DOHH2 (cell line): ENCODE data around the gene TMEM74B.

Experiments
- EZH2phosphoT487 ChIP-seq: fragments of 200-600 bp; sonication (generic); IDR thresholded peaks from 2 replicates; pipeline ENCODE4 v1.6.1; 2017; ENCODE audit warnings: borderline replicate concordance, mild to moderate bottlenecking, antibody characterized with exemption, low read length, moderate library complexity, mixed read lengths
- TF ChIP-seq, protein P1 (sequence below): fragments of 200-600 bp; sonication (generic); IDR thresholded peaks from one replicate; pipeline ENCODE4 v1.5.1; 2014; ENCODE audit warnings: antibody characterized with exemption, mild to moderate bottlenecking, low read depth, low read length; ENCODE audit not compliant: poor library complexity, severe bottlenecking

DNA sequence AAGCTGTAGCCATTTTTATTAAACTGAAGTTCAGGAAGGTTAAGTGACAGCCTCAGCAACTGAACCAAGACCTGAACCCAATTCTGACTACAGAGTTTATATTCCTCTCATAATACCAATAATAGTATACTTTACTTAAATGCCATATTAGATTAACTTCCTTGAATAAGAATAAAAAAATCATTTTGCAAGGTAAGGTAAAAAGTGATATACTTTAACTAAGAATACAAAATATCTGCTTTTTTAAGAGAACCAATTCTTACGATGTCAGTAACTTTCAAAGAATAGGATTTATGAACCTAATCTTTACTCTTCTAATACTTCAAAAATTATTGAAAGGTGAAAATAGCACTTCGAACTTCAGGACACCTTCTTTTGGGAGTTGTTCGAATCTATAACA lies 44.8 kb upstream of the TMEM74B start:
- TF ChIP-seq, protein P1, sequence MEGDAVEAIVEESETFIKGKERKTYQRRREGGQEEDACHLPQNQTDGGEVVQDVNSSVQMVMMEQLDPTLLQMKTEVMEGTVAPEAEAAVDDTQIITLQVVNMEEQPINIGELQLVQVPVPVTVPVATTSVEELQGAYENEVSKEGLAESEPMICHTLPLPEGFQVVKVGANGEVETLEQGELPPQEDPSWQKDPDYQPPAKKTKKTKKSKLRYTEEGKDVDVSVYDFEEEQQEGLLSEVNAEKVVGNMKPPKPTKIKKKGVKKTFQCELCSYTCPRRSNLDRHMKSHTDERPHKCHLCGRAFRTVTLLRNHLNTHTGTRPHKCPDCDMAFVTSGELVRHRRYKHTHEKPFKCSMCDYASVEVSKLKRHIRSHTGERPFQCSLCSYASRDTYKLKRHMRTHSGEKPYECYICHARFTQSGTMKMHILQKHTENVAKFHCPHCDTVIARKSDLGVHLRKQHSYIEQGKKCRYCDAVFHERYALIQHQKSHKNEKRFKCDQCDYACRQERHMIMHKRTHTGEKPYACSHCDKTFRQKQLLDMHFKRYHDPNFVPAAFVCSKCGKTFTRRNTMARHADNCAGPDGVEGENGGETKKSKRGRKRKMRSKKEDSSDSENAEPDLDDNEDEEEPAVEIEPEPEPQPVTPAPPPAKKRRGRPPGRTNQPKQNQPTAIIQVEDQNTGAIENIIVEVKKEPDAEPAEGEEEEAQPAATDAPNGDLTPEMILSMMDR: no peak
- no peak for TF ChIP-seq EZH2phosphoT487
